A673 (cell line): Measurements from ENCODE around the gene SUOX. TPM values are rescaled to one million over a fixed set of nuclear protein-coding genes. Genes with fewer than 3 reads are reported as not detected.

Source experiments
- BruUV-seq: library from RNA; stranded (reverse); fragments of 400-500 nt; replicated peaks from 2 replicates; lab custom pipeline; 2021; lab: Mats Ljungman, UMichigan
- CTCF ChIA-PET: fragments of 300-600 bp; sonication (Branson Sonifier 250); formaldehyde crosslinking; loops from one replicate; lab custom pipeline; 2022; ENCODE audit warnings: antibody characterized with exemption; lab: Charles Lee
- POLR2A ChIA-PET: fragments of 300-600 bp; sonication (Branson Sonifier 250); formaldehyde crosslinking; loops from one replicate; lab custom pipeline; 2022; ENCODE audit warnings: antibody characterized with exemption; ENCODE audit not compliant: low non-redundant PET; lab: Charles Lee
- DNase-seq: peaks from one replicate; pipeline ENCODE4 v3.0.0-alpha.2; 2015; ENCODE audit warnings: low spot score
- H3K27ac ChIP-seq: fragments of 200-600 bp; sonication (generic); 2 replicates; pipeline ENCODE4 v1.5.1; 2016; ENCODE audit warnings: mixed run types, low read depth, mild to moderate bottlenecking, mixed read lengths, antibody characterized with exemption, low read length; ENCODE audit not compliant: poor library complexity, severe bottlenecking
- H3K27me3 ChIP-seq: fragments of 200-600 bp; sonication (generic); replicated peaks from 2 replicates; pipeline ENCODE4 v1.6.1; 2017; ENCODE audit warnings: mixed run types, low read depth, mild to moderate bottlenecking, mixed read lengths, antibody characterized with exemption, low read length; ENCODE audit not compliant: insufficient read depth, poor library complexity
- H3K36me3 ChIP-seq: fragments of 200-600 bp; sonication (generic); 2 replicates; pipeline ENCODE4 v1.6.1; 2016; ENCODE audit warnings: mixed run types, mild to moderate bottlenecking, mixed read lengths, antibody characterized with exemption, low read length; ENCODE audit not compliant: insufficient read depth, poor library complexity, severe bottlenecking
- H3K4me1 ChIP-seq: fragments of 200-600 bp; sonication (generic); 2 replicates; pipeline ENCODE4 v1.6.1; 2017; ENCODE audit warnings: mixed run types, mild to moderate bottlenecking, mixed read lengths, antibody characterized with exemption, low read length; ENCODE audit not compliant: insufficient read depth, poor library complexity, severe bottlenecking
- H3K4me3 ChIP-seq: fragments of 200-600 bp; sonication (generic); 2 replicates; pipeline ENCODE4 v1.5.1; 2016; ENCODE audit warnings: low read depth, mixed run types, mild to moderate bottlenecking, mixed read lengths, low read length; ENCODE audit not compliant: poor library complexity, severe bottlenecking
- H3K9me3 ChIP-seq: fragments of 200-600 bp; sonication (generic); 2 replicates; pipeline ENCODE4 v1.6.1; 2016; ENCODE audit warnings: mixed run types, low read depth, mild to moderate bottlenecking, mixed read lengths, antibody characterized with exemption, low read length; ENCODE audit not compliant: poor library complexity, severe bottlenecking
- EZH2 ChIP-seq: fragments of 200-600 bp; sonication (generic); IDR thresholded peaks from 2 replicates; pipeline ENCODE4 v1.6.1; 2017; ENCODE audit warnings: borderline replicate concordance, low read depth, mild to moderate bottlenecking, mixed read lengths, antibody characterized with exemption, low read length; ENCODE audit not compliant: poor library complexity, severe bottlenecking
- intact Hi-C: fragments of 100-400 bp; cut with micrococcal nuclease; formaldehyde crosslinking; loops from one replicate; pipeline ENCODE4 v1.10.0; 2022; ENCODE audit not compliant: unreplicated experiment
- total RNA-seq: library from RNA; stranded (reverse); gene quantifications from 2 replicates; pipeline ENCODE4 v1.2.3, GENCODE V29; 2021
- TF ChIP-seq, protein P1 (sequence below): fragments of 300-800, 200-600 bp; sonication (generic); conservative IDR thresholded peaks from 2 replicates; pipeline ENCODE4 v1.5.1; 2017; ENCODE audit warnings: low read depth, mild to moderate bottlenecking, antibody characterized with exemption, low read length, moderate library complexity, mixed read lengths

SUOX gene
- total RNA-seq, 1 experiment from 2014 or later: 2.2 TPM

- H3K4me3 ChIP-seq: no peak overlapping the region
- H3K36me3 ChIP-seq: no peaks in the 10 kb centered on the region
- ChIA-PET CTCF (no interaction called here), POLR2A (interaction anchor here (0.6 kb wide), 1 partner anchor 30 kb away, joined by 3 read pairs; no protein-coding TSS in a partner anchor)
- H3K9me3 ChIP-seq: no peaks in the 10 kb centered on the region
- H3K27ac ChIP-seq: no peak overlapping the region
- TF ChIP-seq, protein P1, sequence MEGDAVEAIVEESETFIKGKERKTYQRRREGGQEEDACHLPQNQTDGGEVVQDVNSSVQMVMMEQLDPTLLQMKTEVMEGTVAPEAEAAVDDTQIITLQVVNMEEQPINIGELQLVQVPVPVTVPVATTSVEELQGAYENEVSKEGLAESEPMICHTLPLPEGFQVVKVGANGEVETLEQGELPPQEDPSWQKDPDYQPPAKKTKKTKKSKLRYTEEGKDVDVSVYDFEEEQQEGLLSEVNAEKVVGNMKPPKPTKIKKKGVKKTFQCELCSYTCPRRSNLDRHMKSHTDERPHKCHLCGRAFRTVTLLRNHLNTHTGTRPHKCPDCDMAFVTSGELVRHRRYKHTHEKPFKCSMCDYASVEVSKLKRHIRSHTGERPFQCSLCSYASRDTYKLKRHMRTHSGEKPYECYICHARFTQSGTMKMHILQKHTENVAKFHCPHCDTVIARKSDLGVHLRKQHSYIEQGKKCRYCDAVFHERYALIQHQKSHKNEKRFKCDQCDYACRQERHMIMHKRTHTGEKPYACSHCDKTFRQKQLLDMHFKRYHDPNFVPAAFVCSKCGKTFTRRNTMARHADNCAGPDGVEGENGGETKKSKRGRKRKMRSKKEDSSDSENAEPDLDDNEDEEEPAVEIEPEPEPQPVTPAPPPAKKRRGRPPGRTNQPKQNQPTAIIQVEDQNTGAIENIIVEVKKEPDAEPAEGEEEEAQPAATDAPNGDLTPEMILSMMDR: no peak
- TF ChIP-seq EZH2: no peak
- no peak for DNase-seq
- BruUV-seq: no TSS peak
- intact Hi-C loops: no loop called here
- H3K4me1 ChIP-seq: no peaks in the 10 kb centered on the region
- H3K27me3 ChIP-seq: no peaks in the 10 kb centered on the region
Measured at GRCh38 chr12:56013482-56013881, 16.4 kb downstream of the SUOX start.

GRCh38 chr12:56014205-56014604, 17.1 kb downstream of the SUOX start:
- TF ChIP-seq, protein P1: no peak
- TF ChIP-seq EZH2: no peak
- Histone ChIP-seq H3K27ac (no peak overlapping the region), H3K4me1 (no peaks in the 10 kb centered on the region), H3K36me3 (no peaks in the 10 kb centered on the region), H3K4me3 (no peak overlapping the region), H3K9me3 (no peaks in the 10 kb centered on the region), H3K27me3 (no peaks in the 10 kb centered on the region)
- intact Hi-C loops: no loop called here
- ChIA-PET POLR2A (no interaction called here), CTCF (no interaction called here)
- no TSS peak for BruUV-seq
- no peak for DNase-seq

GRCh38 chr12:56017181-56017580, 20.1 kb downstream of the SUOX start:
- no peak for TF ChIP-seq EZH2
- TF ChIP-seq, protein P1: no peak
- intact Hi-C loops: no loop called here
- no peak overlapping the region for H3K27ac ChIP-seq
- DNase-seq: no peak
- no peaks in the 10 kb centered on the region for H3K9me3 ChIP-seq
- H3K27me3 ChIP-seq: no peaks in the 10 kb centered on the region
- ChIA-PET POLR2A (no interaction called here), CTCF (no interaction called here)
- H3K4me3 ChIP-seq: no peak overlapping the region
- no peaks in the 10 kb centered on the region for H3K4me1 ChIP-seq
- no TSS peak for BruUV-seq
- H3K36me3 ChIP-seq: no peaks in the 10 kb centered on the region
